ENCODE results near the gene LRRC46.

Gene LRRC46

DNA sequence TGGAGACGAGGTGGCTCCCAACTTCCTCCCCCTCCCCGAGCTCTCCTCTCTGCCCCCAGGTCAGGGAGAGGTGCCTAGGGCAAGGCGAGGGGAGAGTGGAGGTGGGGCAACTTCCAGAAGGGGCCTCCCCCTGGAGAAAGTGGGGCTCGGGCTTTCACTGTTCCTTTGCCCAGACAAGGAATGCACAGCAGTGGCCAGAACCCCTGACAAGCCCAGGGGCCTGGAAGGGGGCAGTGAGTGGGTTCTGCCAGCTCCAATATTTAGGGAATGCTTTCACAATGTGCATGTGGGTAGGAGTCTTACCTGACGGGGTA, 52.9 kb downstream of the LRRC46 start:
- Mint-ChIP-seq H3K36me3 (no peaks in the 10 kb centered on the region), H3K27ac (no peak overlapping the region), H3K9me3 (no peaks in the 10 kb centered on the region), H3K4me3 (no peak overlapping the region), H3K4me1 (peaks cover 6% of the 10 kb centered on the region)
- DNase-seq (ENCODE audit: low spot score in 2 of 2) (no peak), ATAC-seq (no peak)

DNA sequence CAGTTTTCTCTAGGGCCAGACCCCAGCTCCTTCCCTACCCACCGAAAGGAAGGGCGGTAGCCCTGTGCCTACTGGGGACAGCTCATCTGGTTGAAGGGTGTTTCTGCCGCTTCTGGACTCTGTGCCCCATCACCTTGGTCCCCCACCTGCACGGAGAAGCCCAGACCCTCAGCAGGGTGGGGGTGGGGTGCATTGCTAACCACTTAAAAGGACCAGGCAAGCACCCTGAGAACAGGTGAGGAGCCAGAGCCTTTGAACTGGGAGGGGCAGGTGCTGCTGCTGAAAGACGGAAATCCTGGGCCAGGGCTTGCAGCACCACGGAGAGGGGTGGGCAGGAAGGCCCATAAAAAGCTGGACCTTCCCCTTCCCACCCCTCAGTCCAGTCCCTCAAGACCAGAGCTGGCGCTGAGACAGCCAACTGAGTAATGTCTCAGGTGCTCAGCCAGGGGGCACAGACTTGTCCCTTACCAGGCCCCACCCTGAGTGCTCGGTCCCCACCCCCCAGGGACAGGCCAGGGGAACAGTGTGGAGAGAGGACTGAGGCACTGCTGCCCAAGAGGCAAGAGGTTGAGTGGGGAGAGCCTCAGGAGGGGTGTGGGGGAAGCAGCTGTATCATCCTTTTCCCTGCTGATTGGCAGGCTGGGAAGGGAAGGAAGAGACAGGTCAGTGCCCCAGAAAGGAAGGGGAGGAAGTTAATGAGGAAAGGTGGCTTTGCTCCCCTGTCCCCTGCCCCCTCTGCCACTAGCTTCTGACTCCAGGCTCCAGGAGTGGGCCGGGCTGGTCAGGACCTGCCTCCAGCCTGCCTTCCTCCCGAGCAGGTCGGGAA, 53.6 kb downstream of the LRRC46 start:
- no peak for ATAC-seq
- no peak overlapping the region for H3K27ac Mint-ChIP-seq

More for the DNA sequence above, 53.6 kb downstream of the LRRC46 start:
- H3K4me1 Mint-ChIP-seq = peaks cover 9% of the 10 kb centered on the region
- no peaks in the 10 kb centered on the region for H3K9me3 Mint-ChIP-seq
- H3K36me3 Mint-ChIP-seq = no peaks in the 10 kb centered on the region
- DNase-seq (ENCODE audit: low spot score in 2 of 2) = no peak
- no peak overlapping the region for H3K4me3 Mint-ChIP-seq

Data from stimulated activated effector memory CD8-positive, alpha-beta T cell treated with anti-CD3 and anti-CD28 coated beads, Interleukin-12 subunit alpha, Interleukin-12 subunit beta, amount 100 ng/mL, for 72 hours (primary cell).